ENCODE measurements around the gene PTPRN2. TPM values are rescaled to one million over a fixed set of nuclear protein-coding genes. Genes with fewer than 3 reads are reported as not detected.

Gene PTPRN2
- total RNA-seq, 1 experiment from 2014 or later = 1.1 TPM

DNA sequence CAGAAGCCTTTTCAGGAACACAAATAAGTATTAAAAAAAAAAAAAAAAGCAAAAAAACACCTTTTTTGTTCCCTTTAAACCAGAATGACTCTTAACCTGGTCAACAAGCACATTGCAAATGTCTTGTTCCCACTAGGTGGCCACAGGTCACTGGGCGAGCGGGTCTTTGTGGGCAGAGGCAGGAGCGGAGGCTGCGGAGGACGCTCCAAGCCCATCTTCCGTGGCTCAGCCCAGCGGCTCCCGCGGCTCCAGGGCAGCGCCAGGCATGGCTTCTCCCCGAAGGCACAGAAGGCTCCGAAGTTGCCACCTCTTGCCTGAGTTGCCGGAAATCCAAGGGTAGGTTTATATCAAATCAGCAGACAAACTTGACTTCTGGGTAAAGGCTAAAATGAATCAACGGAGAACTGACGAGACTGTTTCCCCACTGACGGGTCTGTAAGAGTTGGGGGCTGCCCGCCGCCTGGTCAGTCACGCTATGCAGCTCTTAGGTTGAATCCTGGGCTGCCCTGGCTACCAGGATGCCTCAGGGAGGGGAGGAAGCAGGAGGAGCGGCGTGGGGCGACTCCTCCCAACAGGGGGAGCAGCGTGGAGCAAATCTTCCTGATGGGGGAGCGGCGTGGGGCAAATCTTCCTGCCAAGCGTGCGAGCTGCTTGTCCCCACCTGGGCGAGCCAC is 144.5 kb downstream of the PTPRN2 start:
- Histone ChIP-seq H3K4me1 (ENCODE audit: control insufficient read depth, insufficient read depth, low read length) (no peaks in the 10 kb centered on the region), H3K4me3 (ENCODE audit: low read depth in 2 of 2, low read length in 2 of 2) (no peak overlapping the region), H3K36me3 (ENCODE audit: control insufficient read depth, insufficient read depth, low read length) (no peaks in the 10 kb centered on the region), H3K27ac (ENCODE audit: low read length) (no peak overlapping the region), H3K27me3 (ENCODE audit: control insufficient read depth, insufficient read depth, low read length) (no peaks in the 10 kb centered on the region), H3K9me3 (ENCODE audit: control insufficient read depth, insufficient read depth, low read depth, low read length) (no peaks in the 10 kb centered on the region)
- CTCF ChIA-PET = no interaction called here
- BruUV-seq (replicated peaks) = no TSS peak
- intact Hi-C loops (cut with micrococcal nuclease; ENCODE audit: unreplicated experiment) (no loop called here), in situ Hi-C loops (cut with HindIII; ENCODE audit: low pct_unique_long_range_greater_than_20kb, low sequenced_read_pairs) (no loop called here)
- DNase-seq (ENCODE audit: low read depth, low spot score) (no peak), ATAC-seq (no peak)
- POLR2A ChIA-PET = no interaction called here
- TF ChIP-seq POLR2AphosphoS5 (IDR thresholded peaks at IDR 0.05; ENCODE audit: low read depth, low read length) = no peak
- TF ChIP-seq SIN3A (IDR thresholded peaks at IDR 0.05; ENCODE audit: borderline replicate concordance, insufficient read depth, low read depth, low read length) = no peak
- no peak for TF ChIP-seq TCF7L2 (IDR thresholded peaks at IDR 0.05; ENCODE audit: low read depth, low read length)
- TF ChIP-seq CTCF (IDR thresholded peaks at IDR 0.05) = no peak
- TF ChIP-seq, protein P1, sequence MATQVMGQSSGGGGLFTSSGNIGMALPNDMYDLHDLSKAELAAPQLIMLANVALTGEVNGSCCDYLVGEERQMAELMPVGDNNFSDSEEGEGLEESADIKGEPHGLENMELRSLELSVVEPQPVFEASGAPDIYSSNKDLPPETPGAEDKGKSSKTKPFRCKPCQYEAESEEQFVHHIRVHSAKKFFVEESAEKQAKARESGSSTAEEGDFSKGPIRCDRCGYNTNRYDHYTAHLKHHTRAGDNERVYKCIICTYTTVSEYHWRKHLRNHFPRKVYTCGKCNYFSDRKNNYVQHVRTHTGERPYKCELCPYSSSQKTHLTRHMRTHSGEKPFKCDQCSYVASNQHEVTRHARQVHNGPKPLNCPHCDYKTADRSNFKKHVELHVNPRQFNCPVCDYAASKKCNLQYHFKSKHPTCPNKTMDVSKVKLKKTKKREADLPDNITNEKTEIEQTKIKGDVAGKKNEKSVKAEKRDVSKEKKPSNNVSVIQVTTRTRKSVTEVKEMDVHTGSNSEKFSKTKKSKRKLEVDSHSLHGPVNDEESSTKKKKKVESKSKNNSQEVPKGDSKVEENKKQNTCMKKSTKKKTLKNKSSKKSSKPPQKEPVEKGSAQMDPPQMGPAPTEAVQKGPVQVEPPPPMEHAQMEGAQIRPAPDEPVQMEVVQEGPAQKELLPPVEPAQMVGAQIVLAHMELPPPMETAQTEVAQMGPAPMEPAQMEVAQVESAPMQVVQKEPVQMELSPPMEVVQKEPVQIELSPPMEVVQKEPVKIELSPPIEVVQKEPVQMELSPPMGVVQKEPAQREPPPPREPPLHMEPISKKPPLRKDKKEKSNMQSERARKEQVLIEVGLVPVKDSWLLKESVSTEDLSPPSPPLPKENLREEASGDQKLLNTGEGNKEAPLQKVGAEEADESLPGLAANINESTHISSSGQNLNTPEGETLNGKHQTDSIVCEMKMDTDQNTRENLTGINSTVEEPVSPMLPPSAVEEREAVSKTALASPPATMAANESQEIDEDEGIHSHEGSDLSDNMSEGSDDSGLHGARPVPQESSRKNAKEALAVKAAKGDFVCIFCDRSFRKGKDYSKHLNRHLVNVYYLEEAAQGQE (IDR thresholded peaks at IDR 0.05; ENCODE audit: insufficient read depth in 1 of 2, low read depth in 2 of 2, low read length in 1 of 2) = no peak

DNA sequence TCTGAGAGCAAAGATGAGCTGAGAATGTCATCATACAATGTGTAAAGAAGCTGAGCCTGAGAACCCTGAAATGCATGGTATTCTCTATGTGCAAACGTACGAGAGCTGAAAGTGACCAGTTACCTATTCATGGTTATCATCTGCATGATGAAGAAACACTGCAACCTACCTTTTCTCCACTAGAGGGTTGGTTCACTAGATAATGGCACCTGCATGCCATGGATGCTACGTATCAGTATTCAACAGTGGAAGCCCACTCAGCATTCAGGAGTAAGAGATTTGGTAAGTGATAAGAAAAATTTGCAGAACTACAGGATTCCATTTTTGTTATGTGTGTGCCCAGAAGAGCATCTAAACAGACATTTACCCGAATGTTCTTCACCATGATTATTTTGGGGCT is 145.4 kb downstream of the PTPRN2 start:
- Histone ChIP-seq H3K27me3 (ENCODE audit: control insufficient read depth, insufficient read depth, low read length) (no peaks in the 10 kb centered on the region), H3K4me3 (ENCODE audit: low read depth in 2 of 2, low read length in 2 of 2) (no peak overlapping the region), H3K4me1 (ENCODE audit: control insufficient read depth, insufficient read depth, low read length) (no peaks in the 10 kb centered on the region), H3K27ac (ENCODE audit: low read length) (no peak overlapping the region), H3K9me3 (ENCODE audit: control insufficient read depth, insufficient read depth, low read depth, low read length) (no peaks in the 10 kb centered on the region), H3K36me3 (ENCODE audit: control insufficient read depth, insufficient read depth, low read length) (no peaks in the 10 kb centered on the region)
- in situ Hi-C loops (cut with HindIII; ENCODE audit: low pct_unique_long_range_greater_than_20kb, low sequenced_read_pairs) (no loop called here), intact Hi-C loops (cut with micrococcal nuclease; ENCODE audit: unreplicated experiment) (no loop called here)
- ChIA-PET POLR2A (no interaction called here), CTCF (interaction anchor here (0.6 kb wide), 1 partner anchor 274 kb away, joined by 3 read pairs; no protein-coding TSS in a partner anchor)
- TF ChIP-seq TCF7L2 (IDR thresholded peaks at IDR 0.05; ENCODE audit: low read depth, low read length) (no peak), CTCF (IDR thresholded peaks at IDR 0.05) (peak; percentile 46)
- DNase-seq (ENCODE audit: low read depth, low spot score) (no peak), ATAC-seq (no peak)
- no TSS peak for BruUV-seq (replicated peaks)
